K562 (cell line): ENCODE data around the gene MRPL2. TPM values are rescaled to one million over a fixed set of nuclear protein-coding genes. Genes with fewer than 3 reads are reported as not detected.
A peak's percentile ranks its signal among the peaks of the same experiment; 100 is the strongest.

Experiments
- CHD4 ChIP-seq: fragments of 200-600 bp; sonication (generic); IDR thresholded peaks from 3 replicates; pipeline ENCODE4 v1.6.1; 2012; ENCODE audit warnings: low read depth, mild to moderate bottlenecking, mixed read lengths, low read length, inconsistent platforms; ENCODE audit not compliant: insufficient read depth, insufficient replicate concordance, poor library complexity, severe bottlenecking
- CREB3 ChIP-seq: fragments of 450-650 bp; conservative IDR thresholded peaks from 2 replicates; pipeline ENCODE4 v1.6.1; 2016; ENCODE audit warnings: missing genetic modification characterization, low read depth, mild to moderate bottlenecking, missing compliant biosample characterization, moderate library complexity
- CUX1 ChIP-seq: fragments of 200-800 bp; sonication (Bioruptor generic); IDR thresholded peaks from 2 replicates; pipeline ENCODE4 v1.6.1; 2016; ENCODE audit warnings: missing genetic modification characterization, missing compliant biosample characterization
- LARP7 ChIP-seq: fragments of 450-650 bp; IDR thresholded peaks from 2 replicates; pipeline ENCODE4 v1.6.1; 2016
- RBM34 ChIP-seq: fragments of 200-400 bp; formaldehyde crosslinking; IDR thresholded peaks from 2 replicates; pipeline ENCODE4 v1.6.1; 2018; ENCODE audit warnings: low read length, borderline replicate concordance; ENCODE audit not compliant: insufficient read depth
- ZNF699 ChIP-seq: fragments of 250-450 bp; sonication (Bioruptor Pico); IDR thresholded peaks from 2 replicates; pipeline ENCODE4 v1.8.0; 2021; ENCODE audit warnings: mild to moderate bottlenecking, moderate library complexity; ENCODE audit not compliant: insufficient replicate concordance
- polyA plus RNA-seq, 8 experiments: library from polyadenylated mRNA; depleted of rRNA in 4 of 8; stranded (reverse) in 5 of 8; unstranded in 3 of 8; fragments of >200 nt; fragmentation: Nextera tagmentation in 2 of 8; fragmentation: Illumina TruSeq in 1 of 8; extraction: Ambion mirVana in 2 of 8; extraction: Trizol in 1 of 8; gene quantifications; 2 replicates each; pipeline versions ENCODE4 v1.2.1 to v1.2.3, GENCODE V29; 2011 to 2014; ENCODE audit warnings: inconsistent platforms in 1 of 8, missing spikeins in 1 of 8
- total RNA-seq, 7 experiments: library from RNA; depleted of rRNA in 6 of 7; stranded (reverse); fragments of >200 nt in 6 of 7; fragmentation: Illumina TruSeq in 2 of 7; extraction: Trizol in 2 of 7; gene quantifications; 2 replicates each; pipeline versions ENCODE4 v1.2.1 to v1.2.3, GENCODE V29; 2011 to 2021; ENCODE audit warnings: low replicate concordance in 1 of 7
- TF ChIP-seq, protein P1 (sequence below), 2 experiments: fragments of 450-650 bp in 1 of 2; sonication (generic) in 1 of 2; formaldehyde crosslinking in 1 of 2; IDR thresholded peaks; 2 replicates each; pipeline versions ENCODE4 v1.7.1 to v1.9.0; 2016 to 2022; ENCODE audit warnings: inconsistent platforms in 1 of 2, mild to moderate bottlenecking in 1 of 2, missing genetic modification reagents in 1 of 2
- TF ChIP-seq, protein P2 (sequence below), 2 experiments: fragments of 450-650 bp in 1 of 2; sonication (generic) in 1 of 2; formaldehyde crosslinking in 1 of 2; IDR thresholded peaks in 1 of 2; conservative IDR thresholded peaks in 1 of 2; 2 replicates each; pipeline versions ENCODE4 v1.6.1 to v1.8.1; 2016 to 2023; ENCODE audit warnings: mild to moderate bottlenecking in 2 of 2, moderate library complexity in 2 of 2, inconsistent platforms in 1 of 2, missing genetic modification reagents in 1 of 2

MRPL2 gene
- total and polyA plus RNA-seq, 9 of the 15 experiments (the other 6 are each of a cell fraction or from before 2014, with no cell fraction given), result 63.1 to 262 (median 121) TPM

- TF ChIP-seq, protein P1, sequence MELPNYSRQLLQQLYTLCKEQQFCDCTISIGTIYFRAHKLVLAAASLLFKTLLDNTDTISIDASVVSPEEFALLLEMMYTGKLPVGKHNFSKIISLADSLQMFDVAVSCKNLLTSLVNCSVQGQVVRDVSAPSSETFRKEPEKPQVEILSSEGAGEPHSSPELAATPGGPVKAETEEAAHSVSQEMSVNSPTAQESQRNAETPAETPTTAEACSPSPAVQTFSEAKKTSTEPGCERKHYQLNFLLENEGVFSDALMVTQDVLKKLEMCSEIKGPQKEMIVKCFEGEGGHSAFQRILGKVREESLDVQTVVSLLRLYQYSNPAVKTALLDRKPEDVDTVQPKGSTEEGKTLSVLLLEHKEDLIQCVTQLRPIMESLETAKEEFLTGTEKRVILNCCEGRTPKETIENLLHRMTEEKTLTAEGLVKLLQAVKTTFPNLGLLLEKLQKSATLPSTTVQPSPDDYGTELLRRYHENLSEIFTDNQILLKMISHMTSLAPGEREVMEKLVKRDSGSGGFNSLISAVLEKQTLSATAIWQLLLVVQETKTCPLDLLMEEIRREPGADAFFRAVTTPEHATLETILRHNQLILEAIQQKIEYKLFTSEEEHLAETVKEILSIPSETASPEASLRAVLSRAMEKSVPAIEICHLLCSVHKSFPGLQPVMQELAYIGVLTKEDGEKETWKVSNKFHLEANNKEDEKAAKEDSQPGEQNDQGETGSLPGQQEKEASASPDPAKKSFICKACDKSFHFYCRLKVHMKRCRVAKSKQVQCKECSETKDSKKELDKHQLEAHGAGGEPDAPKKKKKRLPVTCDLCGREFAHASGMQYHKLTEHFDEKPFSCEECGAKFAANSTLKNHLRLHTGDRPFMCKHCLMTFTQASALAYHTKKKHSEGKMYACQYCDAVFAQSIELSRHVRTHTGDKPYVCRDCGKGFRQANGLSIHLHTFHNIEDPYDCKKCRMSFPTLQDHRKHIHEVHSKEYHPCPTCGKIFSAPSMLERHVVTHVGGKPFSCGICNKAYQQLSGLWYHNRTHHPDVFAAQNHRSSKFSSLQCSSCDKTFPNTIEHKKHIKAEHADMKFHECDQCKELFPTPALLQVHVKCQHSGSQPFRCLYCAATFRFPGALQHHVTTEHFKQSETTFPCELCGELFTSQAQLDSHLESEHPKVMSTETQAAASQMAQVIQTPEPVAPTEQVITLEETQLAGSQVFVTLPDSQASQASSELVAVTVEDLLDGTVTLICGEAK (IDR thresholded peaks at IDR 0.05), result no peak
- TF ChIP-seq, protein P1 (CRISPR knock-in tag; IDR thresholded peaks at IDR 0.05), result no peak
- no peak for TF ChIP-seq CREB3 (tag)
- no peak for TF ChIP-seq CHD4
- TF ChIP-seq, protein P2, sequence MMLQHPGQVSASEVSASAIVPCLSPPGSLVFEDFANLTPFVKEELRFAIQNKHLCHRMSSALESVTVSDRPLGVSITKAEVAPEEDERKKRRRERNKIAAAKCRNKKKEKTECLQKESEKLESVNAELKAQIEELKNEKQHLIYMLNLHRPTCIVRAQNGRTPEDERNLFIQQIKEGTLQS (IDR thresholded peaks at IDR 0.05), result no peak
- TF ChIP-seq, protein P2 (CRISPR knock-in tag; conservative IDR thresholded peaks at IDR 0.05), result no peak
- TF ChIP-seq LARP7, result peak; percentile 74; the same call in 1 of the 2 replicates
- no peak for TF ChIP-seq ZNF699 (CRISPR knock-in tag)
- TF ChIP-seq CUX1 (CRISPR knock-in tag), result no peak
- TF ChIP-seq RBM34, result no peak
Measured at GRCh38 chr6:43013097-43013842, 46.0 kb downstream of the MRPL2 start (continued).
